Esophagus muscularis mucosa (tissue), 4 donors: Measurements from ENCODE around the gene VN1R4. TPM values are rescaled to one million over a fixed set of nuclear protein-coding genes. Genes with fewer than 3 reads are reported as not detected.
"Not testable (repeated sequence)": the region's sequence is repeated elsewhere in the genome, so short reads cannot be mapped to it uniquely, and the experiment has no call there.

Source experiments
- DNase-seq: peaks from one replicate; pipeline ENCODE4 v3.0.0-alpha.2; 2017; ENCODE audit errors: extremely low spot score
- H3K27ac ChIP-seq, 4 donors: fragments of 200-600 bp; sonication (generic); replicated peaks in 1 of 4; 1 replicate in 3 of 4; 2 replicates in 1 of 4; pipeline ENCODE4 v1.5.1; 2016 to 2019; ENCODE audit warnings: mild to moderate bottlenecking in 1 of 4
- H3K27me3 ChIP-seq, 4 donors: fragments of 200-600 bp; sonication (generic); one replicate each; pipeline versions ENCODE4 v1.5.1 to v1.6.0; 2016 to 2019
- H3K36me3 ChIP-seq, 4 donors: fragments of 200-600 bp; sonication (generic); one replicate each; pipeline ENCODE4 v1.5.1; 2016 to 2019
- H3K4me1 ChIP-seq, 4 donors: fragments of 200-600 bp; sonication (generic); one replicate each; pipeline ENCODE4 v1.5.1; 2016 to 2019
- H3K4me3 ChIP-seq, 4 donors: fragments of 200-600 bp; sonication (generic); 1 replicate in 2 of 4; 2 replicates in 2 of 4; pipeline ENCODE4 v1.5.1; 2016 to 2019; ENCODE audit warnings: mild to moderate bottlenecking in 4 of 4, moderate library complexity in 1 of 4
- H3K9me3 ChIP-seq, 4 donors: fragments of 200-600 bp; sonication (generic); 1 replicate in 3 of 4; 2 replicates in 1 of 4; pipeline ENCODE4 v1.5.1; 2016 to 2019
- EP300 ChIP-seq: sonication (generic); formaldehyde crosslinking; IDR thresholded peaks from one replicate; pipeline ENCODE4 v1.6.1; 2017; ENCODE audit warnings: antibody characterized with exemption
- POLR2A ChIP-seq: fragments of 450-650 bp; IDR thresholded peaks from one replicate; pipeline ENCODE4 v1.6.1; 2017; ENCODE audit warnings: antibody characterized with exemption, moderate library complexity, mild to moderate bottlenecking, low read depth
- POLR2AphosphoS5 ChIP-seq, 2 donors: sonication (generic); formaldehyde crosslinking; IDR thresholded peaks; one replicate each; pipeline ENCODE4 v1.6.1; 2017; ENCODE audit warnings: antibody characterized with exemption in 2 of 2
- WGBS: methylation state at CpG from one replicate; pipeline ENCODE4 v1.1.5; 2018; 5-methylcytosine and 5-hydroxymethylcytosine counted together
- intact Hi-C: fragments of 100-400 bp; cut with DNase I; formaldehyde crosslinking; loops from one replicate; pipeline ENCODE4 v1.15.1; 2023
- total RNA-seq, 4 donors: library from RNA; depleted of rRNA; stranded (reverse); fragments of >200 nt; gene quantifications; one replicate each; pipeline versions ENCODE4 v1.1.0 to v1.2.1, GENCODE V29; 2016
- TF ChIP-seq, protein P1 (sequence below), 3 experiments: fragments of 200-600 bp in 2 of 3; fragments of 450-650 bp in 1 of 3; sonication (generic) in 2 of 3; IDR thresholded peaks; one replicate each; pipeline ENCODE4 v1.5.1; 2017 to 2019; ENCODE audit warnings: antibody characterized with exemption in 3 of 3, mild to moderate bottlenecking in 2 of 3, moderate library complexity in 1 of 3

VN1R4 gene, protein sequence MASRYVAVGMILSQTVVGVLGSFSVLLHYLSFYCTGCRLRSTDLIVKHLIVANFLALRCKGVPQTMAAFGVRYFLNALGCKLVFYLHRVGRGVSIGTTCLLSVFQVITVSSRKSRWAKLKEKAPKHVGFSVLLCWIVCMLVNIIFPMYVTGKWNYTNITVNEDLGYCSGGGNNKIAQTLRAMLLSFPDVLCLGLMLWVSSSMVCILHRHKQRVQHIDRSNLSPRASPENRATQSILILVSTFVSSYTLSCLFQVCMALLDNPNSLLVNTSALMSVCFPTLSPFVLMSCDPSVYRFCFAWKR
- total RNA-seq: not detected

DNA sequence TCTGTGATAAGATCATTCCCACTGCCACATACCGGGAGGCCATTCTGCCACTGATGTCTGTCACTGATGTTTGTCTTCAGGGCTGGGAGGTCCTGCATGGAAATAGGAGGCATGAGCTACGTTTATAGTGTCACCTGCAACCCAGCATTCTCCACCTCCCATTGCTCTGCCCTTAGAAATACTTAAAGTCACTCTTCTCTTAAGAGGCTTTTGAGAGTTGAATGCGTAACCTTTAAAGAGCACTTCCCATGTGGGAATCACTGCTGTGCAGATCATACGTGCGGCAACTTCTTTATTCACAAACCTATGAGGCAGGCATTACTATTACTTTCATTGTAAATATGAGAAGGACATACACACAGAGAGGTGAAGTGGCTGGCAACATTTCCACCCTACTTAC, at the start of gene VN1R4:
Gene VN1R4 (minus strand): TSS at position 101 of the 400 bp plus-strand sequence. CDS start 58 bp downstream, at position 43.
- H3K36me3 ChIP-seq, DNase-seq, H3K4me1 ChIP-seq, H3K9me3 ChIP-seq, H3K27ac ChIP-seq, intact Hi-C loops, H3K4me3 ChIP-seq: not testable (repeated sequence)
- H3K27me3 ChIP-seq: peaks cover 0 to 14% (median 0%) of the 10 kb centered on the region in 4 donors
- 91% methylated on average over 3 of the region's 5 CpGs for WGBS

DNA sequence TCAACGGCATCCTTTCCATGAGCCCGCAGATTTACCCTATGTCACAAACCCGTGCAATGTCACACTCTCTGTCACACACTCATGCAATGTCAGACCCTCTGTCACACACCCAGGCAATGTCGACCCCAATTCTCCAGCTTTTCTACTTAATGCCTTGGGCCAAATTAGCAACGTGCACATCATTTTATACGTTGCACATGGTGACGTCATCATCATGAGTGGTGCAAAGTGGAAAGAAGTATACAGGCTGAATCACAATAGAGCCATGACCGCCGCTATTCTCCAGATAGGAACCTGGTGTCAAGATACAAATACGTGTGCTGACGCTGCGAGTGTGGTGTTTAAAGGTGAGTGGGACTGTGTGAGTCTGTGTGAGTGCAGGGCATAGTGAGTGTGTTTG, 44.4 kb upstream of the VN1R4 start:
- TF ChIP-seq EP300 (no peak), POLR2A (no peak), POLR2AphosphoS5 (IDR thresholded peaks at IDR 0.05) (no peak)
- TF ChIP-seq, protein P1, sequence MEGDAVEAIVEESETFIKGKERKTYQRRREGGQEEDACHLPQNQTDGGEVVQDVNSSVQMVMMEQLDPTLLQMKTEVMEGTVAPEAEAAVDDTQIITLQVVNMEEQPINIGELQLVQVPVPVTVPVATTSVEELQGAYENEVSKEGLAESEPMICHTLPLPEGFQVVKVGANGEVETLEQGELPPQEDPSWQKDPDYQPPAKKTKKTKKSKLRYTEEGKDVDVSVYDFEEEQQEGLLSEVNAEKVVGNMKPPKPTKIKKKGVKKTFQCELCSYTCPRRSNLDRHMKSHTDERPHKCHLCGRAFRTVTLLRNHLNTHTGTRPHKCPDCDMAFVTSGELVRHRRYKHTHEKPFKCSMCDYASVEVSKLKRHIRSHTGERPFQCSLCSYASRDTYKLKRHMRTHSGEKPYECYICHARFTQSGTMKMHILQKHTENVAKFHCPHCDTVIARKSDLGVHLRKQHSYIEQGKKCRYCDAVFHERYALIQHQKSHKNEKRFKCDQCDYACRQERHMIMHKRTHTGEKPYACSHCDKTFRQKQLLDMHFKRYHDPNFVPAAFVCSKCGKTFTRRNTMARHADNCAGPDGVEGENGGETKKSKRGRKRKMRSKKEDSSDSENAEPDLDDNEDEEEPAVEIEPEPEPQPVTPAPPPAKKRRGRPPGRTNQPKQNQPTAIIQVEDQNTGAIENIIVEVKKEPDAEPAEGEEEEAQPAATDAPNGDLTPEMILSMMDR (IDR thresholded peaks at IDR 0.05): no peak
- no peak for DNase-seq
- intact Hi-C loops: no loop called here
- Histone ChIP-seq H3K9me3 (no peaks in the 10 kb centered on the region), H3K36me3 (no peaks in the 10 kb centered on the region), H3K27ac (no peak overlapping the region), H3K27me3 (peaks cover 0 to 68% (median 9%) of the 10 kb centered on the region in 4 donors), H3K4me3 (no peak overlapping the region), H3K4me1 (peaks cover 0 to 8% (median 6%) of the 10 kb centered on the region in 4 donors)
- WGBS: 65% methylated on average over 12 of the region's 12 CpGs

DNA sequence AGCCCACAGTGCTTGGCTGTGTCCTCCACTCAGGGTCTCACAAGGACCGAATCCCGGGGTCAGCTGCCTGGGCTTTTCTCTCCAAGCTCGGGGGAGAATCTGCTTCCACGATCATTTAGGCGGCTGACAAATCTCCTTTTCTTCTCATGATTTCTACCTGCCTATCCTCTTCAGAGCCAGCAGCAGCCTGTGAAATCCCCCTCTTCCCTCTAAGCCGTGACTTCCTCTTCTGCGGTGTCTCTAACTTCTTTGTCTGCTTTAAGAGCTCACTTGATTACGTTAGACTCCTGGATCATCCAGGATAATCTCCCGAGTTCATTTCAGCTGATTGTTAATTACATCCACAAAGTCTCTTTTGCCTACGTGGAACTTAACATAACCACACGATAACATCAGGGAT, 43.5 kb upstream of the VN1R4 start:
- Histone ChIP-seq H3K4me3 (no peak overlapping the region), H3K9me3 (no peaks in the 10 kb centered on the region), H3K36me3 (no peaks in the 10 kb centered on the region), H3K4me1 (peaks cover 0 to 8% (median 6%) of the 10 kb centered on the region in 4 donors), H3K27me3 (peaks cover 0 to 71% (median 9%) of the 10 kb centered on the region in 4 donors), H3K27ac (no peak overlapping the region)
- intact Hi-C loops: no loop called here
- no peak for DNase-seq
- 48% methylated on average over 11 of the region's 11 CpGs for WGBS
- TF ChIP-seq EP300: no peak
- TF ChIP-seq POLR2AphosphoS5 (IDR thresholded peaks at IDR 0.05): no peak
- TF ChIP-seq, protein P1 (IDR thresholded peaks at IDR 0.05): no peak
- no peak for TF ChIP-seq POLR2A

DNA sequence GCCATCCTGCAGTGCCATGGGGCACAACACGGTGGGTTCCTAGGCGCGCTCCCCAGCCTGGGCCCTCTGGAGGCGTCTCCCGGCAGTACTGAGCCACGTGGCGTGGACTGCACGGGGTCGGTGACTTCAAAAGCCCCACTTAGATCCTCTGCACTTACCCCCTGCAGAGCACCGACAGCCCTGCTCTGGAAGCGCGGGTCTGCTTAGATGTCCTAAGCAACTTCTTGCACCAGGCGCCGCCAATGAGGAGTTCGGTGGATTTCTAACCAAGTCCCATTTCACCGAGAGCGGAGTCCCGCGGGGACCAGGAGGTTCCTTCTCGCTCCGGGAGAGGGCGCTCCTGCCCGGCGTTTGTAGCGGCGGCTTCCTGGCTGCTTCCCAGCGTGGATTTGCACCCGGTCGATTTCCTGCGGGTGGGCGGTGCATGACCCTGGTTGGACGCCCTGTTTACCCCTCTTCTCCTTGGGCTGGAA, 40.9 kb upstream of the VN1R4 start:
- Histone ChIP-seq H3K36me3 (no peaks in the 10 kb centered on the region), H3K27ac (no peak overlapping the region), H3K9me3 (no peaks in the 10 kb centered on the region), H3K4me1 (peaks cover 0 to 8% (median 6%) of the 10 kb centered on the region in 4 donors), H3K27me3 (peaks cover 0 to 87% (median 9%) of the 10 kb centered on the region in 4 donors), H3K4me3 (peak overlapping the region in 2 of 4 donors; percentile 2 to 9)
- intact Hi-C loops: no loop called here
- DNase-seq: no peak
- TF ChIP-seq, protein P1 (IDR thresholded peaks at IDR 0.05): peak; percentile 39 to 66 (median 50)
- TF ChIP-seq EP300: no peak
- WGBS: 4% methylated on average over 17 of the region's 32 CpGs

- H3K4me3 ChIP-seq, H3K27ac ChIP-seq, H3K36me3 ChIP-seq, intact Hi-C loops, H3K9me3 ChIP-seq, DNase-seq, H3K4me1 ChIP-seq: not testable (repeated sequence)
- no CpG with 5 or more reads among the region's 8 CpGs for WGBS
- peaks cover 0 to 30% (median 0%) of the 10 kb centered on the region in 4 donors for H3K27me3 ChIP-seq
These were observed 33.8 kb upstream of the VN1R4 start for GRCh38 chr19:53301341-53301740.
